Small intestine (tissue), 7 donors: ENCODE results near the gene MCAT. TPM values are rescaled to one million over a fixed set of nuclear protein-coding genes. Genes with fewer than 3 reads are reported as not detected.
A peak's percentile ranks its signal among the peaks of the same experiment; 100 is the strongest.

Experiments
- DNase-seq, 2 donors: peaks; one replicate each; pipeline versions ENCODE4 v3.0.0 to v3.0.0-alpha.2; 2013
- FAIRE-seq: peaks from 2 replicates; lab custom pipeline; 2012; peaks lifted over from hg19 to GRCh38; lab: Jason Lieb, UNC
- H3K27ac ChIP-seq, 3 donors: one replicate each; pipeline ENCODE4 v1.5.1; 2013; ENCODE audit warnings: low read length in 2 of 3, mild to moderate bottlenecking in 2 of 3, control low read depth in 1 of 3, inconsistent platforms in 1 of 3, low read depth in 1 of 3, moderate library complexity in 1 of 3
- H3K27me3 ChIP-seq, 3 donors: one replicate each; pipeline ENCODE4 v1.6.1; 2013; ENCODE audit warnings: low read length in 3 of 3, inconsistent platforms in 1 of 3; ENCODE audit not compliant: control insufficient read depth in 3 of 3, insufficient read depth in 3 of 3
- H3K36me3 ChIP-seq, 3 donors: one replicate each; pipeline ENCODE4 v1.6.1; 2013; ENCODE audit warnings: low read length in 3 of 3, inconsistent platforms in 1 of 3, low read depth in 1 of 3, mild to moderate bottlenecking in 1 of 3, moderate library complexity in 1 of 3; ENCODE audit not compliant: control insufficient read depth in 3 of 3, insufficient read depth in 2 of 3
- H3K4me1 ChIP-seq, 3 donors: one replicate each; pipeline ENCODE4 v1.6.1; 2013; ENCODE audit warnings: low read length in 2 of 3, inconsistent platforms in 1 of 3, low read depth in 1 of 3, mild to moderate bottlenecking in 1 of 3, moderate library complexity in 1 of 3; ENCODE audit not compliant: control insufficient read depth in 3 of 3, insufficient read depth in 2 of 3
- H3K4me3 ChIP-seq, 3 donors: one replicate each; pipeline ENCODE4 v1.5.1; 2013; ENCODE audit warnings: low read length in 3 of 3, control low read depth in 1 of 3, inconsistent platforms in 1 of 3, low read depth in 1 of 3, mild to moderate bottlenecking in 1 of 3, moderate library complexity in 1 of 3
- H3K9me3 ChIP-seq, 2 donors: one replicate each; pipeline ENCODE4 v1.6.1; 2013; ENCODE audit warnings: low read depth in 1 of 2, low read length in 1 of 2; ENCODE audit not compliant: control insufficient read depth in 2 of 2, insufficient read depth in 1 of 2
- WGBS, 3 donors: extraction: QIAGEN DNeasy Blood & Tissue Kit; methylation state at CpG; one replicate each; pipeline ENCODE4 v1.1.7; 2013; 5-methylcytosine and 5-hydroxymethylcytosine counted together
- polyA plus RNA-seq, 4 donors: library from polyadenylated mRNA; stranded (reverse) in 3 of 4; unstranded in 1 of 4; fragments of 200-250 nt in 3 of 4; fragments of 120-200 nt in 1 of 4; gene quantifications; one replicate each; pipeline versions ENCODE4 v1.2.1 to v1.2.3, GENCODE V29; 2013
- donor health status: healthy with polysubstance abuse.
- donor health status: control.
- donor health status: control.
- donor health status: Bipolar disorder and iron deficiency.
- donor health status: healthy.

Gene MCAT
- polyA plus RNA-seq, 4 donors, result 9.8 to 25.7 (median 13.1) TPM

DNA sequence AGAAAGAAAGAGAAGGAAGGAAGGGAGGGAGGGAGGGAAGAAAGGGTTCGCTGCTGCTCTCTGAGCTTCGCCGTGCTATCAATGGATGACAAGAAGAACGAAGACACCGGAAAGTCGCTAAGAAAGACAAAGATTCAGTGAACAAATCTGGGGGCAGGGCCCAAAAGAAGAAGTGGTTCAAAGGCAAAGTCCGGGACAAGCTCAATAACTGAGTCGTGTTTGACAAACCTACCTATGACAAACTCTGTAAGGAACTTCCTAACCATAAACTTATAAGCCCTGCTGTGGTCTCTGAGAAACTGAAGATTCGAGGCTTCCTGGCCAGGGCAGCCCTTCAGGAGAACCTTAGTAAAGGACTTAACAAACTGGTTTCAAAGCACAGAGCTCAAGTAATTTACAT, 51.1 kb downstream of the MCAT start:
- Histone ChIP-seq H3K27me3 (no peaks in the 10 kb centered on the region), H3K9me3 (peaks cover 0 to 7% of the 10 kb centered on the region in 2 donors), H3K27ac (no peak overlapping the region), H3K4me3 (no peak overlapping the region), H3K4me1 (peaks cover 0 to 5% (median 0%) of the 10 kb centered on the region in 3 donors), H3K36me3 (no peaks in the 10 kb centered on the region)
- FAIRE-seq, result no peak
- 63 to 72% (median 68%) methylated on average over 9 of the region's 9 CpGs for WGBS, 3 donors
- no peak for DNase-seq

DNA sequence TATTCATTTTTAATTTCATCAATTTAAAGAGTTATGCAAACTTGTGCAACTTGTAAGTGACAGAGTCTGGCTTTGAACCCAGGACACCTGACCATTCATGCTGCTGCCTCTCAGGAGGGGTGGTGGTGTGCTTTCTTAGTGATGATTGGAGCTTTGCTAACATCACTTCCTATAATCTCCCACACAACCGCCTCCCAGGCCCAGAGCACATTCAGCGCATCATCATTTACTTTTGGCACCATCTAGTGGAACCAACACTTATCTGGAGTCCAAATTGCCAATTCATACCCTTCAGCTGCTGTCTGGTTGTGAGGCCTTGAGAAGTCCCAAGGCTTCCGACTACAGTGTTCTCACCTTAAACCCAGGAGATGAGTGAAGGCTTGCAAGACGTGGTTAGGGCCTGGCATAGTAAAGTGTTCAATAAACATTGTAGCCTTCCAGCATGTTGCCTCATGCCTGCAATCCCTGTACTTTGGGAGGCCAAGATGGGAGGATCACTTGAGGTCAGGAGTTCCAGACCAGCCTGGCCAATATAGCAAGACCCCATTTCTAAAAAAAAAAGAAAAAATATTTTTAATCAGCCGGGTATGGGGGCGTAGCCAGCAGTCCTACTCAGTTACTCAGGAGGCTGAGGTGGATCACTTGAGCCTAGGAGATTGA, 52.9 kb downstream of the MCAT start:
- Histone ChIP-seq H3K36me3 (peaks cover 0 to 3% (median 0%) of the 10 kb centered on the region in 3 donors), H3K4me3 (no peak overlapping the region), H3K4me1 (peaks cover 0 to 5% (median 0%) of the 10 kb centered on the region in 3 donors), H3K9me3 (no peaks in the 10 kb centered on the region), H3K27ac (no peak overlapping the region), H3K27me3 (no peaks in the 10 kb centered on the region)
- WGBS, 3 donors, result 53 to 59% (median 57%) methylated on average over 6 of the region's 6 CpGs
- FAIRE-seq (no peak), DNase-seq (peak; percentile 45 to 68)

DNA sequence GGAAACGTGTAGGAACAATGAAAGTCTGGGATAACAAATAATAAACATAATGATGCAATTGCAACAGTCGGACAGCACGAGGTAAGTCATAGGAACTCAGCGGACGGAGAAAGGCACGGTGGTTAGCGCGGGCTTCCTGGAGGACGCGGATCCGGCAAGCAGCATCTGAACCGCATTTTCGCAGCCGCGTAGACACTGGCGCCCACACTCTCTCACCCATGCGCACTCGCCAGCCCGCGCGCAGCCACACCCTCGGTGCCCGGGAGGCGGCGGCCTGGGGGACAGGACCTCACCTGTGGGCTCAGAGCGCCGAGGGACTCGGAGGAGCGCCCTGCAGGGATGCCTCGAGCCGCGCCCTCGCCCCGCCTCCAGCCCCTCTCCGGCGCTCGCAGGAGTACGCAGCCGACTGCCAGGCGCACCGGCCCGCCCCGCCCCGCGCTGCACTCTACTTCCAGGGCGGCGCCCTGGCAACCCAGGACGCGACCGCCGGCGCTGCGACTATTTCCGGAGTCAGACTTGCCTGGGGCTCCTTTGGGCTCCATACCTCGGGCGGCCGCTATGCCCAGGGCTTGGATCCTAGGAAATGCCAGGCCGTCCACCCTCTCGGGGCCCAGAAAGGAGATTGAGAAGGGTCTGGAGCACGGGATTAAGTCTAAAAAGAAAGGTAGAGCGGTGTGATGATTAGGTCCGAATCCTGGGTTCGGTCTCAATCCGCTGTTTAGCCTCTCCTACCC, 54.0 kb downstream of the MCAT start, which contains the start of gene TTLL1:
TTLL1 (minus strand) TSS at position 408 of the 734 bp plus-strand sequence. CDS start 13,805 bp downstream, outside the sequence.
- Histone ChIP-seq H3K27ac (peak within 1 kb of the TSS; percentile 15 to 76 (median 68)), H3K4me3 (peak within 1 kb of the TSS; percentile 60 to 83 (median 78)), H3K4me1 (peaks cover 0 to 5% (median 0%) of the 10 kb centered on the region in 3 donors), H3K9me3 (no peaks in the 10 kb centered on the region), H3K27me3 (no peaks in the 10 kb centered on the region), H3K36me3 (peaks cover 0 to 3% (median 0%) of the 10 kb centered on the region in 3 donors)
- WGBS, 3 donors, result 4 to 7% (median 4%) methylated on average over 48 to 64 of the region's 64 CpGs
- peak; percentile 90 to 94 for DNase-seq
- no peak for FAIRE-seq

DNA sequence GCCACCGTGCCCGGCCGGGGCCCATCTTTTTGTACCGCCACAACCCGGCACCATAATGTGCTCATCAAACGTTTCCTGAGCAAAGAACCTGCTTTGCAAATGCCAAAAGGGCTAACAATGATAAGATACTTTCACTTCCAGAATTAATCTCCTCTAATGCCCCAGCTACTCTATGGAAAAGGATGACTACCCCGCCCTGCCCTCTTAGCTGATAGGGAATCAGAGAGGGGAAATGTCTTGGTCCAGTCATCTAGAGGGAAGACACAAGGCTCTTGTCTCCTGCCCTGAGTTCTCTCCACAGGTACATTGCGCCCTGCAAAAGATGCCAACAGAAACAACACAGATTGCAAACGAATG, 54.6 kb downstream of the MCAT start:
- Histone ChIP-seq H3K36me3 (peaks cover 0 to 3% (median 0%) of the 10 kb centered on the region in 3 donors), H3K4me1 (peaks cover 0 to 5% (median 0%) of the 10 kb centered on the region in 3 donors), H3K27ac (peak overlapping the region; percentile 2 to 76 (median 68)), H3K9me3 (no peaks in the 10 kb centered on the region), H3K27me3 (no peaks in the 10 kb centered on the region), H3K4me3 (peak overlapping the region; percentile 60 to 83 (median 78))
- WGBS, 3 donors, result 7 to 37% (median 34%) methylated on average over 9 of the region's 9 CpGs
- FAIRE-seq (no peak), DNase-seq (no peak)

DNA sequence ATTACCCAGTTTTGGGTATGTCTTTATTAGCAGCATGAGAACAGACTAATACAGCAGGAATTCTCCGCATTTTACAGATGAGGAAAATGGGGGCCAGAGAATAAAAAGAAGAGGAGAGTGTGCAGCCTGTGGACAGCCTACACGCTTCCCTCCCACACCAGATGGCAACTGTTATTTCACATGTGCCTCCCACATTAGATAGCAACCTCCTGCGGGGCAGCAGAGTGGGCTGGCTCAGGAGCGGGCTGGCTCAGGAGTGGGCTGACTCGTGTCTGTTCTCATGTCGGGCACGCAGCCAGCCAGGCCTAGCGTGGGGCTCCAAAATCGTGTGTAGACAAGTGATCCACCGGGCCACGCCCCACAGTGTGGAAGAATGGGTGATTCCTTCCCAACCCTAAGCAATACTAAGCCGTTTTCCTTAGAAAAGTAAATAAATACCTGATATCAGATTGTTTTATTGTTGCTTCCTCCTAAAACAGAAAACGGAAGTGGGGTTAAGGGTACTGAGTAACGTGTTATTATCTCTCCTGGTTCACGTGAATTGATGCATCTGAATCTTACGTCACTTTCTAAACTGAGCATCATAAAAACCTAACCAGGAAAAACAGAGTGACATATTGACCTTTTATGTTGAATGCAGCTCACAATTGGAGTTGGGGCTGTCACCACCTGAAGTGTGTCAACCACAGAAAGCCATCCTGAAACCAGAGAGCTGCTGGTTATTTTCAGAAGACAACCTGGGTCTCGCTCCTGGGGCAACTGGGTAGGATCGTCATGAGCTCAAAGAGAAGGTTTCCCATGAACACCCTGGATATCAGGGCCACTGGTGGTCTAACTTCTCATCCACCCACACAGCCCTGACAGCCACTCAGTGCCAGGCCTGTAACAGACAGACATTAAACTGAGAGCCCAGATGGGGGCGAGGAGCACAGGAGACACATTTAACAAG, 57.3 kb downstream of the MCAT start:
- H3K9me3 ChIP-seq, result no peaks in the 10 kb centered on the region
- H3K4me1 ChIP-seq, result peaks cover 0 to 5% (median 0%) of the 10 kb centered on the region in 3 donors
- H3K36me3 ChIP-seq, result peaks cover 0 to 3% (median 0%) of the 10 kb centered on the region in 3 donors
- WGBS, 3 donors, result 56 to 74% (median 67%) methylated on average over 19 of the region's 19 CpGs
- no peaks in the 10 kb centered on the region for H3K27me3 ChIP-seq
- H3K27ac ChIP-seq, result peak overlapping the region in 1 of 3 donors; percentile 59
- DNase-seq (peak in 1 of 2 donors; percentile 20), FAIRE-seq (no peak)
- H3K4me3 ChIP-seq, result no peak overlapping the region

Other genes starting within 250 kb of the MCAT start
- gene PACSIN2, start 128.2 kb downstream of the MCAT start, polyA plus RNA-seq, result 10 to 100 TPM; 28.9 to 53.3 (median 45.2) TPM
- 1 to 10 TPM; 1.1 to 4.2 (median 2.4) TPM for gene TTLL1, start 54.0 kb downstream of the MCAT start, polyA plus RNA-seq
- 10 to 100 TPM in 3 of 4 donors, 1 to 10 TPM in 1; 1.7 to 26.2 (median 18.7) TPM for gene BIK, start 32.6 kb downstream of the MCAT start, polyA plus RNA-seq
- gene TSPO, start 8.2 kb upstream of the MCAT start, polyA plus RNA-seq, result 100 to 1,000 TPM in 3 of 4 donors, 1 to 10 TPM in 1; 6.6 to 375 (median 242) TPM
- gene TTLL12, start 43.7 kb upstream of the MCAT start, polyA plus RNA-seq, result 10 to 100 TPM; 19.7 to 60.6 (median 27.8) TPM
- gene SCUBE1, start 200.0 kb upstream of the MCAT start, polyA plus RNA-seq, result 1 to 10 TPM in 2 of 4 donors, under 1 TPM in 2; 0.45 to 5.4 (median 1.6) TPM